HUES64 (cell line): ENCODE data around the gene NKX1-1.
A peak's percentile ranks its signal among the peaks of the same experiment; 100 is the strongest.

Experiments
- H3K27ac ChIP-seq: 2 replicates; pipeline ENCODE4 v1.7.0; 2013; ENCODE audit warnings: low read depth, low read length, inconsistent platforms
- H3K27me3 ChIP-seq: 2 replicates; pipeline ENCODE4 v1.6.1; 2013; ENCODE audit warnings: mild to moderate bottlenecking, low read length; ENCODE audit not compliant: insufficient read depth
- H3K36me3 ChIP-seq: 2 replicates; pipeline ENCODE4 v1.6.1; 2013; ENCODE audit warnings: mild to moderate bottlenecking, low read length; ENCODE audit not compliant: insufficient read depth
- H3K4me1 ChIP-seq: 2 replicates; pipeline ENCODE4 v1.6.1; 2013; ENCODE audit warnings: mild to moderate bottlenecking, low read length, moderate library complexity; ENCODE audit not compliant: insufficient read depth
- H3K4me3 ChIP-seq: 2 replicates; pipeline ENCODE4 v1.5.1; 2013; ENCODE audit warnings: mild to moderate bottlenecking, low read length, moderate library complexity
- H3K9ac ChIP-seq: 2 replicates; pipeline ENCODE4 v1.6.1; 2013; ENCODE audit warnings: mild to moderate bottlenecking, low read depth, low read length
- H3K9me3 ChIP-seq: 2 replicates; pipeline ENCODE4 v1.6.1; 2013; ENCODE audit warnings: low read depth, low read length; ENCODE audit not compliant: insufficient read depth
- WGBS: fragments of 150-250, 120-280 bp; methylation state at CpG from one replicate; pipeline ENCODE4 v1.1.7; 2013; ENCODE audit warnings: missing lambda C conversion rate; 5-methylcytosine and 5-hydroxymethylcytosine counted together

The NKX1-1 gene

GRCh38 chr4:1415681-1415981 is 9.4 kb upstream of the NKX1-1 start:
- H3K9ac ChIP-seq: no peak overlapping the region

GRCh38 chr4:1414831-1415680 is 8.8 kb upstream of the NKX1-1 start:
- H3K27me3 ChIP-seq: peaks cover 49% of the 10 kb centered on the region
- WGBS: 73% methylated on average over 72 of the region's 75 CpGs

More at GRCh38 chr4:1415681-1415981, 9.4 kb upstream of the NKX1-1 start:
- 90% methylated on average over 12 of the region's 13 CpGs for WGBS
- Histone ChIP-seq H3K4me1 (no peaks in the 10 kb centered on the region), H3K27ac (no peak overlapping the region), H3K36me3 (no peaks in the 10 kb centered on the region), H3K4me3 (no peak overlapping the region), H3K9me3 (no peaks in the 10 kb centered on the region), H3K27me3 (peaks cover 44% of the 10 kb centered on the region)

GRCh38 chr4:1413687-1414479 is 7.6 kb upstream of the NKX1-1 start:
- Histone ChIP-seq H3K9me3 (no peaks in the 10 kb centered on the region), H3K27ac (no peak overlapping the region), H3K9ac (no peak overlapping the region), H3K27me3 (peaks cover 60% of the 10 kb centered on the region), H3K4me3 (peak overlapping the region; percentile 13; the same call in 1 of the 2 replicates), H3K4me1 (no peaks in the 10 kb centered on the region), H3K36me3 (no peaks in the 10 kb centered on the region)
- 41% methylated on average over 57 of the region's 77 CpGs for WGBS

More at GRCh38 chr4:1414831-1415680, 8.8 kb upstream of the NKX1-1 start:
- Histone ChIP-seq H3K9ac (no peak overlapping the region), H3K9me3 (no peaks in the 10 kb centered on the region), H3K27ac (no peak overlapping the region), H3K4me1 (no peaks in the 10 kb centered on the region), H3K36me3 (no peaks in the 10 kb centered on the region), H3K4me3 (no peak overlapping the region)

GRCh38 chr4:1413204-1413663 is 7.0 kb upstream of the NKX1-1 start:
- peaks cover 67% of the 10 kb centered on the region for H3K27me3 ChIP-seq
- no peak overlapping the region for H3K9ac ChIP-seq
- no peak overlapping the region for H3K4me3 ChIP-seq
- no peak overlapping the region for H3K27ac ChIP-seq
- H3K36me3 ChIP-seq: no peaks in the 10 kb centered on the region
- no peaks in the 10 kb centered on the region for H3K9me3 ChIP-seq
- no peaks in the 10 kb centered on the region for H3K4me1 ChIP-seq
- WGBS: 78% methylated on average over 16 of the region's 16 CpGs

GRCh38 chr4:1412376-1413203 is 6.3 kb upstream of the NKX1-1 start:
- no peak overlapping the region for H3K9ac ChIP-seq
- no peak overlapping the region for H3K27ac ChIP-seq
- no peaks in the 10 kb centered on the region for H3K9me3 ChIP-seq
- no peak overlapping the region for H3K4me3 ChIP-seq
- H3K27me3 ChIP-seq: peaks cover 73% of the 10 kb centered on the region
- 76% methylated on average over 15 of the region's 15 CpGs for WGBS
- no peaks in the 10 kb centered on the region for H3K36me3 ChIP-seq
- H3K4me1 ChIP-seq: no peaks in the 10 kb centered on the region

- H3K9ac ChIP-seq: no peak overlapping the region
- H3K9me3 ChIP-seq: no peaks in the 10 kb centered on the region
- H3K27ac ChIP-seq: no peak overlapping the region
- no peak overlapping the region for H3K4me3 ChIP-seq
- no peaks in the 10 kb centered on the region for H3K36me3 ChIP-seq
- no peaks in the 10 kb centered on the region for H3K4me1 ChIP-seq
- 56% methylated on average over 17 of the region's 17 CpGs for WGBS
- peaks cover 82% of the 10 kb centered on the region for H3K27me3 ChIP-seq
Observed at GRCh38 chr4:1411436-1412375, 5.5 kb upstream of the NKX1-1 start.

GRCh38 chr4:1410491-1411325 is 4.5 kb upstream of the NKX1-1 start:
- no peaks in the 10 kb centered on the region for H3K4me1 ChIP-seq
- H3K9ac ChIP-seq: no peak overlapping the region
- no peaks in the 10 kb centered on the region for H3K9me3 ChIP-seq
- no peak overlapping the region for H3K27ac ChIP-seq
- 17% methylated on average over 48 of the region's 48 CpGs for WGBS
- no peaks in the 10 kb centered on the region for H3K36me3 ChIP-seq
- peaks cover 92% of the 10 kb centered on the region for H3K27me3 ChIP-seq
- H3K4me3 ChIP-seq: no peak overlapping the region

- H3K4me3 ChIP-seq: no peak overlapping the region
- no peak overlapping the region for H3K9ac ChIP-seq
- 55% methylated on average over 27 of the region's 27 CpGs for WGBS
- H3K36me3 ChIP-seq: no peaks in the 10 kb centered on the region
- H3K27me3 ChIP-seq: peaks cover 92% of the 10 kb centered on the region
- H3K27ac ChIP-seq: no peak overlapping the region
- H3K9me3 ChIP-seq: no peaks in the 10 kb centered on the region
- H3K4me1 ChIP-seq: no peaks in the 10 kb centered on the region
Observed at GRCh38 chr4:1409491-1410425, 3.5 kb upstream of the NKX1-1 start.

- Histone ChIP-seq H3K4me1 (no peaks in the 10 kb centered on the region), H3K27me3 (peaks cover 99% of the 10 kb centered on the region), H3K9me3 (no peaks in the 10 kb centered on the region), H3K27ac (no peak overlapping the region), H3K4me3 (no peak overlapping the region), H3K36me3 (no peaks in the 10 kb centered on the region), H3K9ac (no peak overlapping the region)
- WGBS: 59% methylated on average over 14 of the region's 14 CpGs
Observed at GRCh38 chr4:1409079-1409478, 2.8 kb upstream of the NKX1-1 start.
